Inferior parietal cortex (tissue), 1 donor: ENCODE results near the gene ZDHHC1.
"Not testable (repeated sequence)": the region's sequence is repeated elsewhere in the genome, so short reads cannot be mapped to it uniquely, and the experiment has no call there.

Experiments used
- DNase-seq: peaks from one replicate; pipeline ENCODE4 v3.0.0-alpha.2; 2016; ENCODE audit errors: extremely low spot score

Gene ZDHHC1

GRCh38 chr16:67394155-67395104 is 21.8 kb downstream of the ZDHHC1 start:
- DNase-seq = no peak

- DNase-seq = no peak
Observed at GRCh38 chr16:67393788-67394154, 22.5 kb downstream of the ZDHHC1 start.

DNA sequence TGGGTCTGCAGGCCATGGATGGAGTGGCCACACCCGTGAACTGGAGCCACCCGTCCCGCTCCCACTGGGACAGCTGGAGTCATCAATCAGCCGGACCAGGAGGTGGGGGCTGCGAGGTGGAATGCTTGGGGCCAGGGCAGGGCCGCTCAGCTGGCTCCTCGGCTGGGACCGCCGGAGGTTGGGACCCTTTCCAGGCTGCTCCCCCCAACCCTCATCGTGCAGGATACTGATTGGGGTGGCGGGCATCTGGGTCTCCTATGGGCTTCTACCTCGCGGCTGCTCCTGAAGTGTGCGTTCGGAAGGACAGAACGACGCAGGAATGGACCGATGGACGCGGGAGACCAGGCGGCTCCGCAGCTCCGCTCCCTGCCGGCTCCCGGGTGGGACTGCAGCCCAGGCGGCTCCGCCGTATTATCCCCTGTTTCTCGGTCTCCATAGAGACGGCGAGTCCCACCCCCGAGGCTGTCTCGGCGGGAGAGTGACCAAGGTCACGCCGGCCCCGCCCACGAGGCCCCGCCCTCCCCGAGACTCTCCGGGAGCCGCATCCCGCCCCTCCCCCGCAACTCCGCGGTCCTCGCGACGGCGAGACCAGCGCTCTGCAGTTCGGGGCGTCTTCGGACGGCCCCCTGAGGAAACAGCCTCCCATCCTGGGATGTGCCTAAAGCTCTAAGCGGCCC is 23.0 kb downstream of the ZDHHC1 start, which contains the start of gene TPPP3:
Gene TPPP3, minus strand, starts transcription at position 388 of the 677 bp plus-strand sequence. CDS start 2,387 bp downstream, outside the sequence.
- peak; percentile 82 for DNase-seq

DNA sequence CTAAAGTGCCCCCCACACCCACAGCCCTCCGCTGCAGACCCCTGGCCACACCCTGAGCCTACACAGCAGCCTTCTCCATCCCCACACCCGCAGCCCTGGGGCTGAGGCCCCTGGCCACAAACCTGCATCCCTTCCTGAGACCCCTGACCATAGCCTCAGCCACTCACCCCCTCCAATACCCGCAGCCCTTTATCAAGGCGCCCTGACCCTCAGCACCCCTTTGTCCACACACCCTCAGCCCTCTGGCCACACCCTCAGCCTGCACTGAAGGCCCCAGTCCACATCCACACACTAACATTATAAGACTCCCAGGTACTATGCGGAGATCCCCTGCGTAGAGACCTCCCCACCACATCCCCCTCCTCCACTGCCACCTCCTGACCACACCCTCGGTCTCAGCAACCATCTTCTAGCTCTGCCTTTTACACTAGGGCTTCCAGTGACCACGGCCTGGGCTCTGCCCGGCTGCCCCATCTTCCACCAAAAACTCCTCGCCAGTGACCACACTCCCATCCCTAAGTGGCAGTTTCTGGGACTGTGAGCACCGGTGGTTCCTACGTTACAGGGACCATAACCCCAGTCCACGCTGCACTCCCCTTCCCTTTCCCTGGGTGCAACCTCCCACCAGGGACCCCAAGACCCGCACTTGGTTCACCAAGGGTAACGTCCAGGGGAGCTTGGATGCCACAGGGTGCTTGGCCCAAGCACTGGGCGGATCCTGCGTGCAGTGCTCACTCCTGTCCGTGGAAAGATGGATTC is 23.8 kb downstream of the ZDHHC1 start:
- no peak for DNase-seq

GRCh38 chr16:67391424-67392300 is 24.6 kb downstream of the ZDHHC1 start:
- DNase-seq = peak; percentile 88

DNA sequence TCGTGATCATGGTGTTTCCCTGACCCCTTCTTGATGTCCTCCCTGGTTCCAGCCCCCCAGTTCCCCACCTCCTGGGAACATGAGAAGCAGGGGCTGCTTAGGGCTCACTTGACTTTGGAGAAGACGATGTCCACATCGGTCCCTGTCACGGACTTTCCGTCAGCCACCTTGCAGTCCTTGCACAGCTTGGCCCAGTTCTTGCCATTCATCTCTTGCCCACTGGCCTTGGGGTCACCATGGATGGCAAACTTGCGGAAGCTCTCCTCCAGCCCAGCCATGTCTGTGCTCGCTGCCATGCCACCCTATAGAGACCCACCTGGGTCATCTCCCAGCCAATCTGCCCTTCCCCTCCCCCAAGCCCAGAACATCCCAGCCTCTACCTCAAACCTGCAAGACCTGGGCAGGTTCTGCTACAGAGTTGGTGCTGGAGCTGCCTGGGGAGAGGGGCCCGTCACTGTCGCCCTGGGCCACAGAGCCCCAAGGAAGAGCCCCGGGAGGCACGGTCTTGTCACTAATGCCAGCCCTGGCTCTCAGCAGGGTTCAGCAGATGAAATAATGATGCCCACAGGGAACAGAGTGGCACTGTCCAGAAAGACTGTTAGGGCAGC is 25.4 kb downstream of the ZDHHC1 start:
- no peak for DNase-seq

- DNase-seq = peak; percentile 54
Observed at GRCh38 chr16:67389911-67390815, 26.1 kb downstream of the ZDHHC1 start.

GRCh38 chr16:67388591-67388990 is 27.7 kb downstream of the ZDHHC1 start:
- DNase-seq = no peak

- DNase-seq = no peak
Observed at GRCh38 chr16:67388191-67388590, 28.1 kb downstream of the ZDHHC1 start.

GRCh38 chr16:67387479-67388079 is 28.7 kb downstream of the ZDHHC1 start:
- DNase-seq = no peak

DNA sequence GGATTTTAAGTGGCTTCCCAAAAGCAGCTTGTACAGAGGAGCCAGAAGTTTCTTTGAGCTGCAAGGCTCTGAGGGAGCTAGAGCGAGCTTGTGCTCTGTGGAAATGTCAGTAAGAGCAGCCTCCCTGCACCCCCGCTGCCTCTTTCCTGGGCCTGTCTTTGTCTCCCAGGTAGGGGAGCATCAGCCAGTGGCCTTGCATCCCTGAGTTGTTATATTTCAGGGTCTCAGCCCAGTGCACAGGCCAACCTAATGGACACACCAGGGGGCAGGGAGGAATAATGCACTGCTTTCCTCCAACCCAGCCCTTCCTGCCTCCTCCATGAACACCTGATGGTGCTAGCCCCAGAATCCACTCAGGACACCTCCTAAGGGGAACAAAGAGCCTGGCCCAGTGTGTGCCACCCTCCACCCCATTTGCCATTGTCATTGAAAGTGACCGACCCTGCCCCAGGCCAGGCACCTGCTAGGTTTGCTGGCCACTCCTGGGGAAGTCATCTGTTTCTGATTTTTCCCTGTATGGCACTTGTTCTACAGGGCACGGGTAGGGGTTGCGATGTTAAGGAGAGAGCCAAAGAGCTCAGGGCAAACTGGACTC is 29.3 kb downstream of the ZDHHC1 start:
- DNase-seq = no peak

GRCh38 chr16:67384778-67385510 is 31.3 kb downstream of the ZDHHC1 start:
- DNase-seq = no peak

- DNase-seq = no peak
Observed at GRCh38 chr16:67383284-67383683, 33.0 kb downstream of the ZDHHC1 start.

GRCh38 chr16:67378642-67379041 is 37.6 kb downstream of the ZDHHC1 start:
- DNase-seq = no peak

- not testable (repeated sequence) for DNase-seq
Observed at GRCh38 chr16:67376012-67376411, 40.3 kb downstream of the ZDHHC1 start.

DNA sequence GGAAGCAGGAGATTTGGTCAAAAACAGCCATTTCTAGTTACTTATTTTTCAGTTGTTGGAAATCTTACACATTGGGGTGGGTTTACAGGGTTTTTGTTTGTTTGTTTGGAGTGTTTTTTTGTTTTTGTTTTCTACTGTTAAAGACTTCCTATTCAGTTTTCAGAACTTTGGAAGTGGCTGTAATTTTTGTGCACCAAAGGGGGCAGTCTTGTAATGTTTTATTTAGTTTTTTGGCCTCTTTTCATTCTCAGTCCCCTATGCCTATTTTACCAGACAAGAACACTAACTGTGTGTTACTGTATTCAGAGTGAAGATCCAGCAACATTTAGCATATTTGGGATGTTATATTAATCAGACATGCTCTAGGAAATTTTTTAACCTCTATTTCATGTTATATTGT is 43.6 kb downstream of the ZDHHC1 start:
- DNase-seq = peak; percentile 67

DNA sequence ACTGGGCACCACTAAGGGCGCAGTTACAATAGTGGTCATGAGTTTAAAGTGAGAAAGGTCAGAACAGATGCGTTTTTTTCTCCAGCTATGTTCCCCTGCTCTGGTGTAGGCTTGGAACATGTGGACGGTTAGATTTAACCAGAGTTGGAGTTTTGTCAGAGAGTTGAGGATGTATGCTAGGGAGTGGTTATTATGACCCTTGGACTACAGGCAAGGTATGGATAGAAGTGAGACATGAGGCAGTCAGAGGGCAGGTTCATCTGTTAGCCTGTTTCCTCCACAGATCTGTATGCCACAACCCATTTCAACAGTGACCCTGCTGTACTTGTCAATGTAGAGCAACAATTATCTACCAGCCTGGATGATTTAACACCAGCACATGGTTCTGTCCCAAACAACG is 45.6 kb downstream of the ZDHHC1 start:
- no peak for DNase-seq

DNA sequence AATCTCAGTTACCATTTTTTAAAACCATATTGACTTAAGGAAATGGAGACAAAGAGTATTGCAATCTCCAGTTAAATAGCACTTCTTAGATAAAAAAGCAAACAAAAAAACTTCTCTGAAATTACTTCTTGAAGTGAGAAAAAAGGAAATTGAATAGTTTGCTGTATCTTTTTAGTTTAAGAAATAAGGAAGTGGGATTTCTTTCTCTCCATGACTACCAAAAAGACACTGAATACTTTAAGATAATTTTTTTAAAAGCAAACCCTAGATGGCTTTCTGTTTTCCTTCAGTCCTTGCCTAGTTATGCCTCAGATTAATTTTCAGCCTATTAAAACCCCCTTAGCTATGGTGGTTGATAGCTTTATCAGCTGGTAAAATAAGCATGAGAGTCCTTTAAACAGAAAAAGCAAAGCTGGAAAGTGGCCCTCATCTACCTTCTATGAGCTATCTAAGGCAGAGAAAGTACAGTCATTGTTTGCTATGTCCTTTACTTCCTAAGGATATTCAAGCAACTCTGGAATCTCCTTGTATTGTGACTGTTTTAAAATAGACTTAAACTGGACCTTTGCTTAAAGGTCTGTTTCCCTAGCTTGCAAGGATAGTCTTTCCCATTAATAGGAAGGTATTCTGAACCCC is 51.6 kb downstream of the ZDHHC1 start:
- DNase-seq = no peak
